ENCODE measurements around the gene LST1. TPM values are rescaled to one million over a fixed set of nuclear protein-coding genes. Genes with fewer than 3 reads are reported as not detected.
A peak's percentile ranks its signal among the peaks of the same experiment; 100 is the strongest.

The LST1 gene
- total RNA-seq, 1 experiment from 2014 or later = 0.66 TPM

DNA sequence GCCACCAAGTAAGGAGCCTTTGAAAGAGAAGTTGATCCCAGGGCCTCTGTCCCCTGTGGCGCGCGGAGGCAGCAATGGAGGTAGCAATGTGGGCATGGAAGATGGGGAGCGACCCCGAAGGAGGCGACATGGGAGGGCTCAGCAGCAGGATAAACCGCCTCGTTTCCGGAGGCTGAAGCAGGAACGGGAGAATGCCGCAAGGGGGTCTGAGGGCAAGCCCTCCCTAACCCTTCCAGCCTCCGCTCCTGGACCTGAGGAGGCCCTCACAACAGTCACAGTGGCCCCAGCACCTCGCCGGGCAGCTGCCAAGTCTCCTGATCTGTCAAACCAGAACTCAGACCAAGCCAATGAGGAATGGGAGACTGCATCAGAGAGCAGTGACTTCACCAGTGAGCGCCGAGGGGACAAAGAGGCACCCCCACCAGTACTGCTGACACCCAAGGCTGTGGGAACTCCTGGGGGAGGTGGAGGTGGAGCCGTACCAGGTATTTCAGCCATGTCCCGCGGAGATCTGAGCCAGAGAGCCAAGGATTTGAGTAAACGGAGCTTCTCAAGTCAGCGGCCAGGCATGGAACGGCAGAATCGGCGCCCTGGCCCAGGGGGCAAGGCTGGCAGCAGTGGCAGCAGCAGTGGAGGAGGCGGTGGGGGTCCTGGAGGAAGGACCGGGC, 46.3 kb downstream of the LST1 start:
- CTCF ChIA-PET = no interaction called here
- POLR2A ChIA-PET = interaction anchor here (0.6 kb wide), 1 partner anchor 19 kb away, joined by 4 read pairs; no protein-coding TSS in a partner anchor
- Mint-ChIP-seq H3K36me3 (peaks cover 92% of the 10 kb centered on the region), H3K27ac (peak overlapping the region; percentile 82), H3K4me3 (no peak overlapping the region), H3K4me1 (no peaks in the 10 kb centered on the region), H3K27me3 (ENCODE audit: low read depth) (no peaks in the 10 kb centered on the region; the same call in 1 of the 2 replicates), H3K9me3 (no peaks in the 10 kb centered on the region)
- 0 out of 2 replicates have a peak, but pooled peaks have one; percentile 32 for TF ChIP-seq FOXK1 (CRISPR knock-in tag; IDR thresholded peaks at IDR 0.05)
- no peak for TF ChIP-seq IRF1 (CRISPR knock-in tag; IDR thresholded peaks at IDR 0.05)
- no peak for TF ChIP-seq MLX (CRISPR knock-in tag; IDR thresholded peaks at IDR 0.05)
- TF ChIP-seq HMGA2 (CRISPR knock-in tag; IDR thresholded peaks at IDR 0.05) = no peak
- peak; percentile 38; the same call in 1 of the 2 replicates for TF ChIP-seq FOXP1 (CRISPR knock-in tag; IDR thresholded peaks at IDR 0.05; ENCODE audit: borderline replicate concordance)
- no peak for TF ChIP-seq SOX15 (CRISPR knock-in tag; IDR thresholded peaks at IDR 0.05)
- no peak for TF ChIP-seq ATF3 (CRISPR knock-in tag; conservative IDR thresholded peaks at IDR 0.05)
- no peak for TF ChIP-seq ZNF416 (CRISPR knock-in tag; IDR thresholded peaks at IDR 0.05)
- no peak for TF ChIP-seq RORB (CRISPR knock-in tag; IDR thresholded peaks at IDR 0.05)
- no peak for TF ChIP-seq SMAD3 (CRISPR knock-in tag; IDR thresholded peaks at IDR 0.05; ENCODE audit: borderline replicate concordance)
- no peak for TF ChIP-seq ZBTB43 (CRISPR knock-in tag; IDR thresholded peaks at IDR 0.05)
- TF ChIP-seq, protein P1, sequence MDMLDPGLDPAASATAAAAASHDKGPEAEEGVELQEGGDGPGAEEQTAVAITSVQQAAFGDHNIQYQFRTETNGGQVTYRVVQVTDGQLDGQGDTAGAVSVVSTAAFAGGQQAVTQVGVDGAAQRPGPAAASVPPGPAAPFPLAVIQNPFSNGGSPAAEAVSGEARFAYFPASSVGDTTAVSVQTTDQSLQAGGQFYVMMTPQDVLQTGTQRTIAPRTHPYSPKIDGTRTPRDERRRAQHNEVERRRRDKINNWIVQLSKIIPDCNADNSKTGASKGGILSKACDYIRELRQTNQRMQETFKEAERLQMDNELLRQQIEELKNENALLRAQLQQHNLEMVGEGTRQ (CRISPR knock-in tag; IDR thresholded peaks at IDR 0.05) = no peak
- TF ChIP-seq JUN (CRISPR knock-in tag; IDR thresholded peaks at IDR 0.05) = no peak
- TF ChIP-seq ATF2 (CRISPR knock-in tag; IDR thresholded peaks at IDR 0.05; ENCODE audit: borderline replicate concordance, low read depth) = no peak
- no peak for ATAC-seq
- DNase-seq (ENCODE audit: low spot score) = no peak

DNA sequence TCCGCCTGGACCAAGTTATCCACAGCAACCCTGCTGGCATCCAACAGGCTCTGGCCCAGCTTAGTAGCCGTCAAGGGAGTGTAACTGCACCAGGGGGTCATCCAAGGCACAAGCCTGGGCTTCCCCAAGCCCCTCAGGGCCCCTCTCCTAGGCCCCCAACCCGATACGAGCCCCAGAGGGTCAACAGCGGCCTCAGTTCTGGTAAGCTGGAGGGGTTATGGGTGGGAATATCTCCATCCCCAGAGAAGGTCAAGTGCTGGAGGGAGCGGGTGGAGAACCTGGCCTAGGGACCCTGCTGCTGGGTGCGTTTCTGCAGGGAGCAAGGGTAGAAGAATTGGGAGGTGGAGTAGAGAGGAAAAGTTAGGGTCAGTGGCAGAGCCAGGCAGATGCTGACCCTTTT, 47.4 kb downstream of the LST1 start:
- CTCF ChIA-PET = interaction anchor here (1.4 kb wide), 1 partner anchor 82 kb away, joined by 4 read pairs; no protein-coding TSS in a partner anchor
- H3K4me1 Mint-ChIP-seq = no peaks in the 10 kb centered on the region
- H3K4me3 Mint-ChIP-seq = no peak overlapping the region
- no peaks in the 10 kb centered on the region for H3K9me3 Mint-ChIP-seq
- no peak for ATAC-seq
- H3K27me3 Mint-ChIP-seq (ENCODE audit: low read depth) = no peaks in the 10 kb centered on the region; the same call in 1 of the 2 replicates
- peaks cover 86% of the 10 kb centered on the region for H3K36me3 Mint-ChIP-seq
- no peak for TF ChIP-seq CREB1 (CRISPR knock-in tag; IDR thresholded peaks at IDR 0.05)
- no peak for TF ChIP-seq GABPB1 (CRISPR knock-in tag; IDR thresholded peaks at IDR 0.05)
- no peak for TF ChIP-seq ZBTB43 (CRISPR knock-in tag; IDR thresholded peaks at IDR 0.05)
- no peak for TF ChIP-seq SOX15 (CRISPR knock-in tag; IDR thresholded peaks at IDR 0.05)
- no peak for TF ChIP-seq IRF1 (CRISPR knock-in tag; IDR thresholded peaks at IDR 0.05)
- H3K27ac Mint-ChIP-seq = no peak overlapping the region
- POLR2A ChIA-PET = interaction anchor here (0.6 kb wide), 1 partner anchor 18 kb away, joined by 4 read pairs; no protein-coding TSS in a partner anchor
- no peak for DNase-seq (ENCODE audit: low spot score)

Data from WTC11 (cell line).